NCI-H2227 treated with DMSO at 0.1 percent for 48 hours (cell line): Measurements from ENCODE around the gene HECTD4.
A peak's percentile ranks its signal among the peaks of the same experiment; 100 is the strongest.
"Not testable (repeated sequence)": the region's sequence is repeated elsewhere in the genome, so short reads cannot be mapped to it uniquely, and the experiment has no call there.

ENCODE experiments used
- DNase-seq: peaks from one replicate; lab custom pipeline; 2025; lab: John Stamatoyannopoulos, UW

Gene HECTD4

GRCh38 chr12:112381883-112382796, at the start of gene HECTD4:
Gene HECTD4 (minus strand): TSS chr12:112382431. CDS start chr12:112382128, 303 bp downstream.
- peak; percentile 87 for DNase-seq

GRCh38 chr12:112431965-112432364, 49.7 kb upstream of the HECTD4 start:
- DNase-seq, result no peak

GRCh38 chr12:112430929-112431328, 48.7 kb upstream of the HECTD4 start:
- DNase-seq, result no peak

- no peak for DNase-seq
These were observed 45.5 kb upstream of the HECTD4 start for GRCh38 chr12:112427760-112428159.

GRCh38 chr12:112425582-112426382, 43.6 kb upstream of the HECTD4 start:
- DNase-seq, result no peak

GRCh38 chr12:112424126-112424525, 41.9 kb upstream of the HECTD4 start:
- DNase-seq, result no peak

GRCh38 chr12:112422531-112422930, 40.3 kb upstream of the HECTD4 start:
- no peak for DNase-seq

GRCh38 chr12:112421363-112421762, 39.1 kb upstream of the HECTD4 start:
- no peak for DNase-seq

GRCh38 chr12:112420740-112421139, 38.5 kb upstream of the HECTD4 start:
- DNase-seq, result no peak

GRCh38 chr12:112419297-112420133, 37.3 kb upstream of the HECTD4 start:
- DNase-seq, result no peak

- peak; percentile 93 for DNase-seq
These were observed 36.5 kb upstream of the HECTD4 start, which contains the start of gene PTPN11 for GRCh38 chr12:112418608-112419296. Gene PTPN11 (plus strand): TSS chr12:112418947. CDS start chr12:112419112, 165 bp downstream.

GRCh38 chr12:112418273-112418607, 36.0 kb upstream of the HECTD4 start:
- no peak for DNase-seq

GRCh38 chr12:112415457-112415856, 33.2 kb upstream of the HECTD4 start:
- DNase-seq, result not testable (repeated sequence)

GRCh38 chr12:112413855-112414625, 31.8 kb upstream of the HECTD4 start:
- no peak for DNase-seq

GRCh38 chr12:112409906-112410244, 27.6 kb upstream of the HECTD4 start:
- DNase-seq, result no peak

- peak; percentile 90 for DNase-seq
These were observed 27.1 kb upstream of the HECTD4 start, which contains the start of gene RPL6 for GRCh38 chr12:112409064-112409905. Gene RPL6 (minus strand): TSS chr12:112409605. CDS start chr12:112408656, 949 bp downstream.

GRCh38 chr12:112408621-112409020, 26.4 kb upstream of the HECTD4 start:
- peak; percentile 9 for DNase-seq

- not testable (repeated sequence) for DNase-seq
These were observed 25.5 kb upstream of the HECTD4 start for GRCh38 chr12:112407683-112408082.
